ENCODE results near the gene MBOAT1.

MBOAT1 gene

DNA sequence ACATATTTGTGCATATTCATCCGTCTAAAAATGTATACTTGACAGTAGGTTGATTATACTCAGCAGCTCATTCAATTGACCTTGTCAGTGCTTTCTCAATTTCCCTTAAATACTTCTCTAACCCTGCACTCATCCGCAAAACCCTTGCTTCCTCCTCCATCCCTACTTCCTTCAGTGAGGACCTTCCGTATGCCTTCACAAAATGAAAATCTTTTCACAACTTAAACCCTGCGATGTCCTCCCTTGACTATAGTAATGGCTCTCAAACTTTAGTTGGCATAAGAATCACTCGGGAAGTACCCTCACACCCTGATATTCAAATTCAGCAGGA lies 5.2 kb downstream of the MBOAT1 start:
- Histone ChIP-seq H3K18ac (ENCODE audit: low read depth in 1 of 2, low read length in 2 of 2) (no peak overlapping the region), H3K36me3 (ENCODE audit: control insufficient read depth in 1 of 2, insufficient read depth in 2 of 2, low read depth in 1 of 2, low read length in 2 of 2) (no peaks in the 10 kb centered on the region), H2BK12ac (ENCODE audit: low read length in 2 of 2) (no peak overlapping the region), H2AFZ (ENCODE audit: low read depth, low read length) (no peak overlapping the region), H3K79me1 (replicated peaks; ENCODE audit: low read length, poor library complexity, severe bottlenecking) (peaks cover 11% of the 10 kb centered on the region), H4K91ac (ENCODE audit: low read length) (no peak overlapping the region), H3K9me3 (ENCODE audit: control insufficient read depth, low read length) (no peaks in the 10 kb centered on the region), H2BK5ac (ENCODE audit: low read depth, low read length, poor library complexity, severe bottlenecking) (no peak overlapping the region), H3K4ac (ENCODE audit: low read depth in 1 of 2, low read length in 2 of 2) (peak overlapping the region in 1 of 2 experiments; percentile 38), H3K23ac (ENCODE audit: low read length in 2 of 2) (no peak overlapping the region), H4K8ac (ENCODE audit: low read length) (no peak overlapping the region), H3K27ac (ENCODE audit: low read length, poor library complexity, severe bottlenecking) (no peak overlapping the region), H3K14ac (ENCODE audit: low read length in 2 of 2) (no peak overlapping the region), H2BK15ac (ENCODE audit: low read depth, poor library complexity, severe bottlenecking) (no peak overlapping the region), H3K9ac (ENCODE audit: low read length) (no peak overlapping the region), H3K4me2 (ENCODE audit: low read length, poor library complexity, severe bottlenecking) (no peak overlapping the region), H2AK5ac (ENCODE audit: low read length, severe bottlenecking) (no peak overlapping the region), H3K4me3 (ENCODE audit: insufficient read depth in 1 of 2, low read depth in 1 of 2, low read length in 2 of 2) (no peak overlapping the region), H3K4me1 (ENCODE audit: control insufficient read depth, insufficient read depth, low read depth, low read length) (peaks cover 5% of the 10 kb centered on the region), H2BK120ac (ENCODE audit: low read depth, low read length) (no peak overlapping the region), H3K27me3 (ENCODE audit: control insufficient read depth in 1 of 2, insufficient read depth in 1 of 2, low read length in 2 of 2) (no peaks in the 10 kb centered on the region)
- WGBS, result 93% methylated on average over 5 of the region's 5 CpGs
- DNase-seq, result no peak

GRCh38 chr6:20205722-20206161 lies 6.5 kb downstream of the MBOAT1 start:
- H3K18ac ChIP-seq (ENCODE audit: low read depth in 1 of 2, low read length in 2 of 2), result no peak overlapping the region
- no peak overlapping the region for H3K4ac ChIP-seq (ENCODE audit: low read depth in 1 of 2, low read length in 2 of 2)
- no peak overlapping the region for H2AFZ ChIP-seq (ENCODE audit: low read depth, low read length)
- H3K23ac ChIP-seq (ENCODE audit: low read length in 2 of 2), result no peak overlapping the region
- H3K9ac ChIP-seq (ENCODE audit: low read length), result no peak overlapping the region
- peak overlapping the region in 1 of 2 experiments; percentile 8 for H2BK12ac ChIP-seq (ENCODE audit: low read length in 2 of 2)
- no peak overlapping the region for H4K8ac ChIP-seq (ENCODE audit: low read length)
- H3K27ac ChIP-seq (ENCODE audit: low read length, poor library complexity, severe bottlenecking), result no peak overlapping the region
- peak overlapping the region; percentile 68 for H2BK15ac ChIP-seq (ENCODE audit: low read depth, poor library complexity, severe bottlenecking)
- no peaks in the 10 kb centered on the region for H3K36me3 ChIP-seq (ENCODE audit: control insufficient read depth in 1 of 2, insufficient read depth in 2 of 2, low read depth in 1 of 2, low read length in 2 of 2)
- 55% methylated on average over 6 of the region's 6 CpGs for WGBS
- no peaks in the 10 kb centered on the region for H3K27me3 ChIP-seq (ENCODE audit: control insufficient read depth in 1 of 2, insufficient read depth in 1 of 2, low read length in 2 of 2)
- peak overlapping the region; percentile 3 for H4K91ac ChIP-seq (ENCODE audit: low read length)
- no peak overlapping the region for H2BK5ac ChIP-seq (ENCODE audit: low read depth, low read length, poor library complexity, severe bottlenecking)
- no peak overlapping the region for H3K4me2 ChIP-seq (ENCODE audit: low read length, poor library complexity, severe bottlenecking)
- no peaks in the 10 kb centered on the region for H3K9me3 ChIP-seq (ENCODE audit: control insufficient read depth, low read length)
- H3K79me1 ChIP-seq (replicated peaks; ENCODE audit: low read length, poor library complexity, severe bottlenecking), result peaks cover 11% of the 10 kb centered on the region
- H3K4me1 ChIP-seq (ENCODE audit: control insufficient read depth, insufficient read depth, low read depth, low read length), result peaks cover 3% of the 10 kb centered on the region
- no peak overlapping the region for H3K4me3 ChIP-seq (ENCODE audit: insufficient read depth in 1 of 2, low read depth in 1 of 2, low read length in 2 of 2)
- no peak overlapping the region for H2BK120ac ChIP-seq (ENCODE audit: low read depth, low read length)
- peak; percentile 22 for DNase-seq
- H3K14ac ChIP-seq (ENCODE audit: low read length in 2 of 2), result no peak overlapping the region
- no peak overlapping the region for H2AK5ac ChIP-seq (ENCODE audit: low read length, severe bottlenecking)

DNA sequence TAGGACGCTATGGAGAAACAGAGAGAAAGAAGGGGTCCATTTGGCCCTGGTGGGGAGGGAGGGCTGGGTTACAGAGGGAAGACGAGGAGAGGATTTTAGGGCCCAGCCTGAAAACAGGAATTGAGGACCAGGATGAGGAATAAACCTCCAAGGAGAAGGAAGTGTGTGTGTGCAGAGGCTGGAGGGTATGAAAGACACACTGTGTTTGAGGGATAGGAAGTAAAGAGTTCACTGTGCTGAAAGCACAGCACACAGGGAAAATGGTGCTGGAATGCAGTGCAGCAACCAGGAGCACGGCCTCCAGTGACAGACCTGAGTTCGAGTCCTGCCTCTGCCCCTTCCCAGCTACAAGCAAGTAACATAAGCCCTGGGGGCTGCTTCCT lies 7.8 kb downstream of the MBOAT1 start:
- H3K27me3 ChIP-seq (ENCODE audit: control insufficient read depth in 1 of 2, insufficient read depth in 1 of 2, low read length in 2 of 2), result no peaks in the 10 kb centered on the region
- H3K4me1 ChIP-seq (ENCODE audit: control insufficient read depth, insufficient read depth, low read depth, low read length), result peaks cover 3% of the 10 kb centered on the region
- H3K4ac ChIP-seq (ENCODE audit: low read depth in 1 of 2, low read length in 2 of 2), result peak overlapping the region; percentile 50 to 73
- no peak overlapping the region for H2AFZ ChIP-seq (ENCODE audit: low read depth, low read length)
- H3K27ac ChIP-seq (ENCODE audit: low read length, poor library complexity, severe bottlenecking), result no peak overlapping the region
- H2BK15ac ChIP-seq (ENCODE audit: low read depth, poor library complexity, severe bottlenecking), result peak overlapping the region; percentile 54
- H2BK5ac ChIP-seq (ENCODE audit: low read depth, low read length, poor library complexity, severe bottlenecking), result no peak overlapping the region
- peak overlapping the region; percentile 60 for H4K8ac ChIP-seq (ENCODE audit: low read length)
- H2BK120ac ChIP-seq (ENCODE audit: low read depth, low read length), result peak overlapping the region; percentile 11
- peak overlapping the region in 1 of 2 experiments; percentile 83 for H3K23ac ChIP-seq (ENCODE audit: low read length in 2 of 2)
- 86% methylated on average over 4 of the region's 4 CpGs for WGBS
- H3K9me3 ChIP-seq (ENCODE audit: control insufficient read depth, low read length), result no peaks in the 10 kb centered on the region
- no peak overlapping the region for H3K9ac ChIP-seq (ENCODE audit: low read length)
- no peak overlapping the region for H3K4me3 ChIP-seq (ENCODE audit: insufficient read depth in 1 of 2, low read depth in 1 of 2, low read length in 2 of 2)
- H3K4me2 ChIP-seq (ENCODE audit: low read length, poor library complexity, severe bottlenecking), result no peak overlapping the region
- peak overlapping the region; percentile 37 to 81 for H3K18ac ChIP-seq (ENCODE audit: low read depth in 1 of 2, low read length in 2 of 2)
- H2BK12ac ChIP-seq (ENCODE audit: low read length in 2 of 2), result peak overlapping the region in 1 of 2 experiments; percentile 92
- H3K36me3 ChIP-seq (ENCODE audit: control insufficient read depth in 1 of 2, insufficient read depth in 2 of 2, low read depth in 1 of 2, low read length in 2 of 2), result no peaks in the 10 kb centered on the region
- peak overlapping the region in 1 of 2 experiments; percentile 70 for H3K14ac ChIP-seq (ENCODE audit: low read length in 2 of 2)
- no peak overlapping the region for H2AK5ac ChIP-seq (ENCODE audit: low read length, severe bottlenecking)
- H3K79me1 ChIP-seq (replicated peaks; ENCODE audit: low read length, poor library complexity, severe bottlenecking), result peaks cover 8% of the 10 kb centered on the region
- no peak overlapping the region for H4K91ac ChIP-seq (ENCODE audit: low read length)
- no peak for DNase-seq

- Histone ChIP-seq H3K4me3 (ENCODE audit: insufficient read depth in 1 of 2, low read depth in 1 of 2, low read length in 2 of 2) (no peak overlapping the region), H4K91ac (ENCODE audit: low read length) (no peak overlapping the region), H3K14ac (ENCODE audit: low read length in 2 of 2) (no peak overlapping the region), H2AK5ac (ENCODE audit: low read length, severe bottlenecking) (no peak overlapping the region), H2BK15ac (ENCODE audit: low read depth, poor library complexity, severe bottlenecking) (no peak overlapping the region), H3K4me1 (ENCODE audit: control insufficient read depth, insufficient read depth, low read depth, low read length) (peaks cover 3% of the 10 kb centered on the region), H2BK5ac (ENCODE audit: low read depth, low read length, poor library complexity, severe bottlenecking) (no peak overlapping the region), H3K9me3 (ENCODE audit: control insufficient read depth, low read length) (no peaks in the 10 kb centered on the region), H3K27me3 (ENCODE audit: control insufficient read depth in 1 of 2, insufficient read depth in 1 of 2, low read length in 2 of 2) (no peaks in the 10 kb centered on the region), H4K8ac (ENCODE audit: low read length) (no peak overlapping the region), H3K23ac (ENCODE audit: low read length in 2 of 2) (no peak overlapping the region), H3K4ac (ENCODE audit: low read depth in 1 of 2, low read length in 2 of 2) (peak overlapping the region in 1 of 2 experiments; percentile 50), H2AFZ (ENCODE audit: low read depth, low read length) (no peak overlapping the region), H3K36me3 (ENCODE audit: control insufficient read depth in 1 of 2, insufficient read depth in 2 of 2, low read depth in 1 of 2, low read length in 2 of 2) (no peaks in the 10 kb centered on the region), H3K18ac (ENCODE audit: low read depth in 1 of 2, low read length in 2 of 2) (no peak overlapping the region), H2BK12ac (ENCODE audit: low read length in 2 of 2) (peak overlapping the region in 1 of 2 experiments; percentile 55), H3K27ac (ENCODE audit: low read length, poor library complexity, severe bottlenecking) (no peak overlapping the region), H3K4me2 (ENCODE audit: low read length, poor library complexity, severe bottlenecking) (no peak overlapping the region), H2BK120ac (ENCODE audit: low read depth, low read length) (peak overlapping the region; percentile 11), H3K79me1 (replicated peaks; ENCODE audit: low read length, poor library complexity, severe bottlenecking) (peaks cover 8% of the 10 kb centered on the region), H3K9ac (ENCODE audit: low read length) (no peak overlapping the region)
- 77% methylated on average over 6 of the region's 7 CpGs for WGBS
- no peak for DNase-seq
Observed at GRCh38 chr6:20203561-20204511, 8.4 kb downstream of the MBOAT1 start.

Measured in mesenchymal stem cell (in vitro differentiated cells and primary cell).